ENCODE results near the gene ARF3.
"Not testable (repeated sequence)": the region's sequence is repeated elsewhere in the genome, so short reads cannot be mapped to it uniquely, and the experiment has no call there.

Gene ARF3

GRCh38 chr12:48929551-48929950 is 27.7 kb downstream of the ARF3 start:
- DNase-seq (ENCODE audit: low read depth, low spot score), result no peak

GRCh38 chr12:48927261-48927660 is 30.0 kb downstream of the ARF3 start:
- DNase-seq (ENCODE audit: low read depth, low spot score), result no peak

DNA sequence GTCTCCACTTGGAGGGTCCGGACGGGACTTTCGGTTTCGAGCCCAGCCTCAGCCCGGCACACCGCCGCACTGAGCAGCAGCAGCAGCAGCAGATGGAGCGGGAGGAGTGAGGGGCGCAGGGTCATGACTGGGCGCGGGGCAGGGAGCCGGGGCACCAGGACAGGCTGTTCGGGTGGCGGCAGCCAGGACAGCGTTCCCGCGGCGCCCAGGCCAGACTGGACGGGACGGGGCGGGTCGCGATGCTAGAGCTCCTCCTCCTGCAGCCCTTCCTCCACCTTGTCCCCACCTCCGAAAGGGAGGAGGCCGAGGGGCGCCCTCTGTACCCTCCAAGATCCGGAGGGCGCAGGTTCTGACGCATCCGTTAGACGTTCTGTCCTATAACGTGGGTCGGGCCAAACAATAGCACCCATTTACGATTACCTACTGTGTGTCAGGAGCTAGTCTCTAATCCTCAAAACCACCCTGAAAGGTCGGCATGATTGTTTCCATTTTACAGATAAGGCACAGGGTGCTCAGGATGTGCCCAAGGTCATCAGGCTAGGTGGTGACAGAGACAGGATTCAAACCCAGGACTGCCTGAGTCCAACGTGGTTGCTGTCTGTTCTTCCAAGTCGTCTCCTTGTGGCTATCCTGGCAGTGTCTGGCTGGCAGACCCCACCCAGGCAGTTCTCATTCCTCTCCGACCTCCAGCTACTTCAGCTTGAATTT is 31.8 kb downstream of the ARF3 start, which contains the start of gene FKBP11:
TSS of gene FKBP11 (minus strand) at position 189 of the 708 bp plus-strand sequence. CDS start at position 125, 64 bp downstream.
- peak; percentile 51 for DNase-seq (ENCODE audit: low read depth, low spot score)

GRCh38 chr12:48924617-48925303 is 32.5 kb downstream of the ARF3 start:
- DNase-seq (ENCODE audit: low read depth, low spot score), result peak; percentile 58

- DNase-seq (ENCODE audit: low read depth, low spot score), result no peak
These were observed 34.2 kb downstream of the ARF3 start for GRCh38 chr12:48923117-48923516.

DNA sequence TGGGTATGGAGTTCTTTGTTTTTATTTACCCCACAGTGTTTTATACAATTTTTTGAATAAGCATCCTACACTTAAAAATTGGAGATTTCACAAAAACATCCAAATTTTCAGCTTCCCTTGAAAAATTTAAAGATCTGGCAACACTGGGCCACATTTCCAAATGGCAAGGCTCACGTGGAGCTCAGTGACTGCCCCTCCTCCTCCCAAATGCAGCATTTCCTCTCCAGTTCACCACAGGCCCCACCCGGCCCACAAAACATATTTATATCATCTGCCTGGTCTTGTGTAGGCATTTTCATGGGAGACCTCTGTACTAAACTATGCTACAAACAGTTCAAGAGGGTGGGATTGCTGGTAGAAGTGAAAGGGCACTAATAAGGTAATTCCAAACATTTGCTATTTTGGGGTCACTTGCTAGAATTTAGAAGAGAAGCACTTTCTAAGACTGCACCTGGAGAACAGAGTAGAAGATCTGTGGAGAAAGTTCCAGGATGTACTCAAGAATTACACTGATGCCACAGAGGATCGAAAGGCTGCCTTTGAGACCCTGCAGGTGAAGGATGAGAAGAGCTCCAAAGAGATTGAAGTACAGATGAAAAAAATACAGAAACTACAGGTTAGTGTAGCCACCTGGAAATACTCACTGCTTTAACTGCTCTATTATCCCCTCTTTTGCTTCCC is 39.3 kb downstream of the ARF3 start:
- no peak for DNase-seq (ENCODE audit: low read depth, low spot score)

DNA sequence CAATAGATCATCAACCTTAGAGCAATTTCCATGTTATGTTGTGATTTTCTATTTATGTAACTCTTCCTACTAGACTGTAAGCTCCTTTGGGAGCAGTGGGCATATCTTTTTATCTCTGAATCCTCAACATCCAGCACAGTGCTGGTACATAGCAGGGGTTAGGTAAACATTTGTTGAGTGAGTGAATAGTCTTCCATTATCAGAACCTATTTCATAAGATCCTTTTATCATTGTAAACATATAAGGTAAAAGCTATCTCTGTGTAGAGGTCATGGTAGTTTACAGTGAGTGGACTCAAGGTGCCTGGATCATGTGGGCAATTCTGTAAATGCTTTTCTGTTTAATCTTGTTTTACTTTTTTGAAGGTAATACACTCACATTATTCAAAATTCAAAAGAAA is 47.1 kb downstream of the ARF3 start:
- DNase-seq (ENCODE audit: low read depth, low spot score), result no peak

DNA sequence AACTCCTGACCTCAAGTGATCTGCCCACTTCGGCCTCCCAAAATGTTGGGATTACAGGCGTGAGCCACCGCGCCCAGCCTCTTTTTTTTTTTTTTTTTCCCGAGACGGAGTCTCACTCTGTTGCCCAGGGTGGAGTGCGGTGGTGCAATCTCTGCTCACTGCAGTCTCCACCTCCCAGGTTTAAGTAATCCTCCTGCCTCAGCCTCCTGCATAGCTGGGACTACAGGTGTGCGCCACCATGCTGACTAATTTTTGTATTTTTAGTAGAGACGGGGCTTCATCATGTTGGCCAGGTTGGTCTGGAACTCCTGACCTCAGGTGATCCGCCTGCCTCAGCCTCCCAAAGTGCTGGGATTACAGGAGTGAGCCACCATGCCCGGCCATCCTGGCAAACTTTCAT is 47.6 kb downstream of the ARF3 start:
- DNase-seq (ENCODE audit: low read depth, low spot score), result not testable (repeated sequence)

- DNase-seq (ENCODE audit: low read depth, low spot score), result no peak
These were observed 50.0 kb downstream of the ARF3 start for GRCh38 chr12:48907245-48907644.

DNA sequence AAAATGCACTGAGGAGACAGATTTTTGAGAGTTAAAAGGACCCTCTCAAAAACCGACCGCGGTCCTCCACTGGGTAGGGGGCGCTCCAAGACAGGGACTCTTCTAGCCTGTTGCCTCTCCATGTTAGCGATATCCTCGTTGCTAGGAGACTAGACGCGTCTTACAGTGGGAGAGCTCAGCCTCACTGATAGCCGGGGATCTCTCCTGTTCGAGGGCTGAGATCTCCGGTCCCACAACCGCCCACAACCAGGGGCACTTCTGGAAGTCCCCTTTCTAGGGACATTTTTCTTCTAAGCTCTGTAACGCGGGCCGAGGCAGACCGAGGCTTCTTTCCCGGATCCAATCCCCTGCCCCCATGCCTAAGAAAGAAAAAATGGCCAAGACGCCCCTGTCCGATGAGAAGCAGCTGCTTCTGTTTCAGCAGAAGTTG is 53.3 kb downstream of the ARF3 start:
- peak; percentile 72 for DNase-seq (ENCODE audit: low read depth, low spot score)

GRCh38 chr12:48903363-48903981 is 53.8 kb downstream of the ARF3 start:
- DNase-seq (ENCODE audit: low read depth, low spot score), result no peak

DNA sequence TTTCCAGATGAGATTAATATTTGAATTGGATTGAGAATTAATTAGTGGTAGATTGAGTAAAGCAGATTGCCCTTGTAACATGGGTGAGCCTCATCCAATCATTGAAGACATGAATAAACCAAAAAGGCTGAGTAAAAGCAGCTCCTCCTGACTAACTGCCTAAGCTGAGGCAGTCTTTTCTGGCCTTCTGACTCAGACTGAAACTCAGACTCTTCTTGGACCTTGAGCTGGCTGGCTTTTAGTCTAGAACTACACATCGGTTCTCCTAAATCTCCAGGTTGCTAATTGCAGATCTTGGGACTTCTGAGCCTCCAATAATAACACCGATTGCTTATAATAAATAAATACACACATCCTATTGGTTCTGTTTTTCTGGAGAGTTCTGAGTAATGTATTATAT is 56.0 kb downstream of the ARF3 start:
- DNase-seq (ENCODE audit: low read depth, low spot score), result no peak

DNA sequence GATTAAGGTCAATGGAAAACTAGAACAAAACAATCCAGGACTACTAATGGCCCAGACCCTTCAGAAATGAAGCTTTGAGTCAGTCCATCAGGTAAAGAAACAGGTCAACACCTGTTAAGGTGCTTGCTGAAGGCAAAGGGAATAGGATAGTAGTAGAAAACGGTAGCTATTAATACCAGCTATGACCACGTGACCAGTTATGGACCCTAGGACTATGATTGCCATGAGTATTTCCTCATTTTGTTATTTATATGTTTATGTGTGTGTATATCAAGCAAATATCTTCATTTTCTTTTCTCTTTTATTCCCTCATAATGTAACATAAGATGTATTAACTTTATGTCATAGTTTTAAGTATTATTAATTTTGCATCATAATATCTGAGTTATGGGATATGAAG is 57.6 kb downstream of the ARF3 start:
- DNase-seq (ENCODE audit: low read depth, low spot score), result no peak

DNA sequence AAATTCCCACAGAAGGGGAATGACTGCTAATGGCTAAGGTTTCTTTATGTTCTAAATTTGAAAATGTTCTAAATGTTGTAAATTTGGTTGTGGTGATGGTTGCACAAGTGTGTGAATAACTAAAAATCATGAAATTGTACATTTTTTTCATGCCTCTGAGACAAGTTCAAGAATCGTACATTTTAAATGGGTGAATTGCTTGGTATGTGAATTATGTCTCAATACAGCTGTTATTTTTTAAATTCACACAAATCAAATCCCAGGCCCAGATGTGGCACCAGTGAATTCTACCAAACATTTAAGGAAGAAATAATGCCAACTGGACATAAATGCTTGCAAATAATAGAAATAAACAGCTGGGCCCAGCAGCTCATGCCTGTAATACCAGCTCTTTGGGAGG is 63.0 kb downstream of the ARF3 start:
- DNase-seq (ENCODE audit: low read depth, low spot score), result no peak

GRCh38 chr12:48890657-48891418 is 66.4 kb downstream of the ARF3 start:
- peak; percentile 30 for DNase-seq (ENCODE audit: low read depth, low spot score)

DNA sequence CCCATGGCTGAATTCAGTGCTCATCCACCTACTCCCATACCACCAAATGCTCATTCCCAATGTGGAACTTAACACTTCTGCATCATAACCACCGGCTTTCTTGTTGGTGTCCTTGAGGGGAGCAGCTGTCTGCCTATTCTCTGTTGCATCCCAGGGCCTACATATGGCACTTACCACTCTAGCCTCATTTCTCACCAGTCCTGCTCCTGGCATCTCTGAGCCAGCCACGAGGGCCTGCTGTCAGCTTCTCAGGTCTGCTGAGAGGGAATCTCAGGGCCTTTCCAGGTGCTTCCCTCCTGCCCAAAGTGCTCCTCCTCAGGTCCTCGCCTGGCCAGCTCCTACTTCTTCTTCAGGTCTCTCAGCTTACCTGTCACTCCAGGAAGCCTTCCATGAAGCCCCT is 67.6 kb downstream of the ARF3 start:
- no peak for DNase-seq (ENCODE audit: low read depth, low spot score)

All from activated CD4-positive, CD25-positive, alpha-beta regulatory T cell treated with anti-CD3 and anti-CD28 coated beads, Interleukin-2, amount 50 U/mL, for 16 hours (primary cell).